Nephron progenitor cell (in vitro differentiated cells): ENCODE results near the gene RBL2.
"Not testable (repeated sequence)": the region's sequence is repeated elsewhere in the genome, so short reads cannot be mapped to it uniquely, and the experiment has no call there.

Experiments
- DNase-seq: peaks from one replicate; pipeline ENCODE4 v3.0.0; 2021
- H3K27ac Mint-ChIP-seq: 2 replicates; pipeline ENCODE4 v1.8.0; 2021; ENCODE audit warnings: mild to moderate bottlenecking, moderate library complexity, mixed read lengths
- H3K27me3 Mint-ChIP-seq: 2 replicates; pipeline ENCODE4 v1.8.0; 2021; ENCODE audit warnings: mild to moderate bottlenecking, low read depth, mixed read lengths; ENCODE audit not compliant: poor library complexity
- H3K36me3 Mint-ChIP-seq: 2 replicates; pipeline ENCODE4 v1.8.0; 2021; ENCODE audit warnings: low read depth, mixed read lengths
- H3K4me1 Mint-ChIP-seq: 2 replicates; pipeline ENCODE4 v1.8.0; 2021; ENCODE audit warnings: mixed read lengths
- H3K4me3 Mint-ChIP-seq: 2 replicates; pipeline ENCODE4 v1.8.0; 2021; ENCODE audit warnings: mild to moderate bottlenecking, moderate library complexity, mixed read lengths
- H3K9me3 Mint-ChIP-seq: 2 replicates; pipeline ENCODE4 v1.8.0; 2021; ENCODE audit warnings: mild to moderate bottlenecking, moderate library complexity, mixed read lengths
- CTCF ChIP-seq: fragments of 200-600 bp; sonication (generic); IDR thresholded peaks from 2 replicates; pipeline ENCODE4 v1.5.0; 2021; ENCODE audit warnings: antibody characterized with exemption

Gene RBL2

GRCh38 chr16:53414381-53414780 is 19.9 kb upstream of the RBL2 start:
- H3K27me3 Mint-ChIP-seq: peaks cover 3% of the 10 kb centered on the region
- no peak for DNase-seq
- no peak overlapping the region for H3K27ac Mint-ChIP-seq
- H3K36me3 Mint-ChIP-seq: peaks cover 4% of the 10 kb centered on the region
- H3K9me3 Mint-ChIP-seq: peaks cover 15% of the 10 kb centered on the region
- no peak for TF ChIP-seq CTCF
- H3K4me1 Mint-ChIP-seq: peaks cover 8% of the 10 kb centered on the region
- H3K4me3 Mint-ChIP-seq: no peak overlapping the region

GRCh38 chr16:53415504-53415903 is 18.8 kb upstream of the RBL2 start:
- H3K27me3 Mint-ChIP-seq: peaks cover 3% of the 10 kb centered on the region
- H3K9me3 Mint-ChIP-seq: peaks cover 19% of the 10 kb centered on the region
- H3K36me3 Mint-ChIP-seq: peaks cover 4% of the 10 kb centered on the region
- peaks cover 8% of the 10 kb centered on the region for H3K4me1 Mint-ChIP-seq
- no peak for TF ChIP-seq CTCF
- no peak overlapping the region for H3K27ac Mint-ChIP-seq
- H3K4me3 Mint-ChIP-seq: no peak overlapping the region
- DNase-seq: no peak

GRCh38 chr16:53417011-53417410 is 17.3 kb upstream of the RBL2 start:
- TF ChIP-seq CTCF: no peak
- Mint-ChIP-seq H3K27ac (no peak overlapping the region), H3K9me3 (peaks cover 21% of the 10 kb centered on the region), H3K4me3 (no peak overlapping the region), H3K4me1 (peaks cover 8% of the 10 kb centered on the region), H3K27me3 (peaks cover 3% of the 10 kb centered on the region), H3K36me3 (no peaks in the 10 kb centered on the region)
- DNase-seq: no peak

GRCh38 chr16:53417976-53418375 is 16.3 kb upstream of the RBL2 start:
- H3K9me3 Mint-ChIP-seq: peaks cover 24% of the 10 kb centered on the region
- H3K4me3 Mint-ChIP-seq: no peak overlapping the region
- no peak for TF ChIP-seq CTCF

GRCh38 chr16:53419383-53419709 is 14.9 kb upstream of the RBL2 start:
- not testable (repeated sequence) for DNase-seq, H3K27me3 Mint-ChIP-seq, H3K4me3 Mint-ChIP-seq, H3K4me1 Mint-ChIP-seq, H3K27ac Mint-ChIP-seq, H3K36me3 Mint-ChIP-seq
- H3K9me3 Mint-ChIP-seq: peaks cover 33% of the 10 kb centered on the region

More at GRCh38 chr16:53417976-53418375, 16.3 kb upstream of the RBL2 start:
- peaks cover 3% of the 10 kb centered on the region for H3K27me3 Mint-ChIP-seq
- no peak overlapping the region for H3K27ac Mint-ChIP-seq
- peaks cover 8% of the 10 kb centered on the region for H3K4me1 Mint-ChIP-seq
- DNase-seq: no peak
- no peaks in the 10 kb centered on the region for H3K36me3 Mint-ChIP-seq

GRCh38 chr16:53421248-53421647 is 13.0 kb upstream of the RBL2 start:
- TF ChIP-seq CTCF: no peak
- no peaks in the 10 kb centered on the region for H3K36me3 Mint-ChIP-seq
- no peak overlapping the region for H3K27ac Mint-ChIP-seq
- DNase-seq: no peak
- no peak overlapping the region for H3K4me3 Mint-ChIP-seq
- peaks cover 3% of the 10 kb centered on the region for H3K27me3 Mint-ChIP-seq
- H3K4me1 Mint-ChIP-seq: no peaks in the 10 kb centered on the region
- H3K9me3 Mint-ChIP-seq: peaks cover 51% of the 10 kb centered on the region

GRCh38 chr16:53423968-53424367 is 10.3 kb upstream of the RBL2 start:
- not testable (repeated sequence) for H3K36me3 Mint-ChIP-seq, H3K4me1 Mint-ChIP-seq, H3K4me3 Mint-ChIP-seq, DNase-seq, H3K27me3 Mint-ChIP-seq, H3K27ac Mint-ChIP-seq
- peaks cover 54% of the 10 kb centered on the region for H3K9me3 Mint-ChIP-seq
